Heart left ventricle (tissue), 16 donors: ENCODE results near the gene STRAP. TPM values are rescaled to one million over a fixed set of nuclear protein-coding genes. Genes with fewer than 3 reads are reported as not detected.
"Not testable (repeated sequence)": the region's sequence is repeated elsewhere in the genome, so short reads cannot be mapped to it uniquely, and the experiment has no call there.

Source experiments
- ATAC-seq, 4 donors: fragments of 200-7000 bp; cut with Tn5 transposase; one replicate each; pipeline ENCODE4 v1.9.1; 2020 to 2022; ENCODE audit warnings: moderate library complexity in 4 of 4, mild to moderate bottlenecking in 3 of 4, moderate number of reproducible peaks in 1 of 4
- DNase-seq, 5 donors: peaks; one replicate each; pipeline ENCODE4 v3.0.0-alpha.2; 2020
- H3K27ac ChIP-seq, 12 donors: fragments of 200-600 bp; sonication (generic) in 4 of 12; one replicate each; pipeline versions ENCODE4 v1.5.0 to v1.8.0; 2016 to 2022; ENCODE audit warnings: mild to moderate bottlenecking in 2 of 12
- H3K27me3 ChIP-seq, 9 donors: fragments of 200-600 bp; sonication (generic) in 2 of 9; one replicate each; pipeline versions ENCODE4 v1.5.1 to v1.8.0; 2016 to 2022; ENCODE audit warnings: mild to moderate bottlenecking in 3 of 9
- H3K36me3 ChIP-seq, 9 donors: fragments of 200-600 bp; sonication (generic) in 2 of 9; one replicate each; pipeline versions ENCODE4 v1.5.0 to v1.8.0; 2018 to 2022; ENCODE audit warnings: mild to moderate bottlenecking in 2 of 9
- H3K4me1 ChIP-seq, 12 donors: fragments of 200-600 bp; sonication (generic) in 4 of 12; one replicate each; pipeline versions ENCODE4 v1.5.0 to v1.8.0; 2016 to 2022; ENCODE audit warnings: mild to moderate bottlenecking in 3 of 12
- H3K4me3 ChIP-seq, 12 donors: fragments of 200-600 bp; sonication (generic) in 4 of 12; one replicate each; pipeline versions ENCODE4 v1.5.0 to v1.8.0; 2017 to 2022; ENCODE audit warnings: mild to moderate bottlenecking in 9 of 12, moderate library complexity in 4 of 12
- H3K9me3 ChIP-seq, 12 donors: fragments of 200-600 bp; sonication (generic) in 4 of 12; one replicate each; pipeline versions ENCODE4 v1.5.0 to v1.8.0; 2016 to 2022; ENCODE audit warnings: mild to moderate bottlenecking in 1 of 12
- POLR2A ChIP-seq, 2 donors: fragments of 450-650 bp; IDR thresholded peaks; one replicate each; pipeline ENCODE4 v1.6.1; 2017; ENCODE audit warnings: antibody characterized with exemption in 2 of 2, mild to moderate bottlenecking in 2 of 2, moderate library complexity in 2 of 2
- WGBS, 4 donors: extraction: QIAGEN DNeasy Blood & Tissue Kit in 2 of 4; methylation state at CpG; one replicate each; pipeline versions ENCODE4 v1.1.5 to v1.1.7; 2013 to 2018; 5-methylcytosine and 5-hydroxymethylcytosine counted together
- intact Hi-C, 10 donors: fragments of 100-400 bp; cut with DNase I; formaldehyde crosslinking; loops; one replicate each; pipeline versions ENCODE4 v1.11.1 to v1.14.2; 2022
- polyA plus RNA-seq, 2 donors: library from polyadenylated mRNA; stranded (reverse); fragments of 200-250 nt; gene quantifications; one replicate each; pipeline ENCODE4 v1.2.3, GENCODE V29; 2013
- total RNA-seq, 9 donors: library from RNA; depleted of rRNA in 2 of 9; stranded (reverse); fragments of >200 nt in 2 of 9; fragmentation: NEBNext Ultra II Directional in 3 of 9; extraction: Animal tissue kit (Norgen Biotek cat#: 25700) in 3 of 9; gene quantifications; one replicate each; pipeline versions ENCODE4 v1.1.0 to v1.2.4, GENCODE V29; 2016 to 2023
- TF ChIP-seq, protein P1 (sequence below), 12 donors: fragments of 200-600 bp; sonication (generic) in 4 of 12; IDR thresholded peaks; one replicate each; pipeline versions ENCODE4 v1.5.0 to v1.8.0; 2018 to 2022; ENCODE audit warnings: antibody characterized with exemption in 12 of 12, mild to moderate bottlenecking in 5 of 12
- donor health status: ischemic (EF 13 %, LVEDD 7.1; RV severe dilation, severe dysfunction).
- donor health status: healthy with polysubstance abuse.
- donor health status: DM: no; HTN: yes; CAD: no.
- donor health status: DM: no; HTN: no; CAD: no.
- donor health status: ischemic (EF 25% LVEDD 6.9; RV normal size, moderate dysfunction).
- donor health status: ischemic (EF 25% LVEDD 5.7; RV mildly dilated, moderate dysfunction).
- donor health status: healthy.
- donor health status: DM: yes; HTN: yes; CAD: no.
- donor health status: ischemic (EF 35%, LVEDD 5.7; RV mildly dilated, moderate dysfunction).
- donor health status: nonischemic (EF 11% LVEDD 7.7; RV severe dilation, severe dysfunction).
- donor health status: DM: yes; HTN: yes; CAD: no.
- donor health status: PGD.
- donor health status: ischemic (EF 29% LVEDD 5.4; RV normal size, mild dysfunction).
- donor health status: nonischemic (EF 23%, LVEDD 6.1; RV moderate dilation, normal function).

The STRAP gene
- total and polyA plus RNA-seq, 11 donors, result 61.6 to 237 (median 118) TPM

- Histone ChIP-seq H3K4me1 (no peaks in the 10 kb centered on the region), H3K27me3 (peaks cover 0 to 6% (median 0%) of the 10 kb centered on the region in 9 donors), H3K36me3 (no peaks in the 10 kb centered on the region), H3K9me3 (no peaks in the 10 kb centered on the region), H3K27ac (no peak overlapping the region), H3K4me3 (no peak overlapping the region)
- TF ChIP-seq, protein P1, sequence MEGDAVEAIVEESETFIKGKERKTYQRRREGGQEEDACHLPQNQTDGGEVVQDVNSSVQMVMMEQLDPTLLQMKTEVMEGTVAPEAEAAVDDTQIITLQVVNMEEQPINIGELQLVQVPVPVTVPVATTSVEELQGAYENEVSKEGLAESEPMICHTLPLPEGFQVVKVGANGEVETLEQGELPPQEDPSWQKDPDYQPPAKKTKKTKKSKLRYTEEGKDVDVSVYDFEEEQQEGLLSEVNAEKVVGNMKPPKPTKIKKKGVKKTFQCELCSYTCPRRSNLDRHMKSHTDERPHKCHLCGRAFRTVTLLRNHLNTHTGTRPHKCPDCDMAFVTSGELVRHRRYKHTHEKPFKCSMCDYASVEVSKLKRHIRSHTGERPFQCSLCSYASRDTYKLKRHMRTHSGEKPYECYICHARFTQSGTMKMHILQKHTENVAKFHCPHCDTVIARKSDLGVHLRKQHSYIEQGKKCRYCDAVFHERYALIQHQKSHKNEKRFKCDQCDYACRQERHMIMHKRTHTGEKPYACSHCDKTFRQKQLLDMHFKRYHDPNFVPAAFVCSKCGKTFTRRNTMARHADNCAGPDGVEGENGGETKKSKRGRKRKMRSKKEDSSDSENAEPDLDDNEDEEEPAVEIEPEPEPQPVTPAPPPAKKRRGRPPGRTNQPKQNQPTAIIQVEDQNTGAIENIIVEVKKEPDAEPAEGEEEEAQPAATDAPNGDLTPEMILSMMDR (IDR thresholded peaks at IDR 0.05), result no peak
- TF ChIP-seq POLR2A (IDR thresholded peaks at IDR 0.05), result no peak
- no peak for DNase-seq
- 67 to 70% (median 69%) methylated on average over 9 of the region's 9 CpGs for WGBS, 4 donors
- intact Hi-C loops, result no loop called here
- ATAC-seq, result no peak
Observed at GRCh38 chr12:15863372-15863771, 18.8 kb upstream of the STRAP start.

GRCh38 chr12:15863984-15864383 lies 18.2 kb upstream of the STRAP start:
- TF ChIP-seq, protein P1 (IDR thresholded peaks at IDR 0.05), result no peak
- TF ChIP-seq POLR2A (IDR thresholded peaks at IDR 0.05), result no peak
- no peak for ATAC-seq
- Histone ChIP-seq H3K9me3 (no peaks in the 10 kb centered on the region), H3K27me3 (peaks cover 0 to 6% (median 0%) of the 10 kb centered on the region in 9 donors), H3K36me3 (no peaks in the 10 kb centered on the region), H3K4me3 (no peak overlapping the region), H3K4me1 (no peaks in the 10 kb centered on the region), H3K27ac (no peak overlapping the region)
- intact Hi-C loops, result no loop called here
- WGBS, 4 donors, result 75 to 82% (median 80%) methylated on average over 6 of the region's 6 CpGs
- DNase-seq, result no peak

DNA sequence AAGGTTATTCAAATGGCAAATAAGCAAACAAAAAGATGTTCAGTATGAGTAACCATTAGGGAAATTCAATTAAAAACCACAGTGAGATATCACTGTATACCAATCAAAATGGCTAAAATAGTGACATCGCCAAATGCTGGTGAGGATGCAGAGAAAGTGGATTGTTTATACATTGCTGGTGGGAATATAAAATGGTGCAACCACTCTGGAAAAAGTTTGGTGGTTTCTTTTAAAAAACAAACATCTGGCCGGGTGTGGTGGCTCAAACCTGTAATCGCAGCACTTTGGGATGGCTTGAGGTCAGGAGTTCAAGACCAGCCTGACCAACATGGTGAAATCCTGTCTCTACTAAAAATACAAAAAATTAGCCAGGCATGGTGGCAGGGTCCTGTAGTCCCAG lies 14.0 kb upstream of the STRAP start:
- TF ChIP-seq, protein P1 (IDR thresholded peaks at IDR 0.05), result no peak
- no peak for TF ChIP-seq POLR2A (IDR thresholded peaks at IDR 0.05)
- H3K9me3 ChIP-seq, result no peaks in the 10 kb centered on the region
- WGBS, 4 donors, result 83 to 90% (median 87%) methylated on average over 3 of the region's 3 CpGs
- no peaks in the 10 kb centered on the region for H3K4me1 ChIP-seq
- H3K36me3 ChIP-seq, result no peaks in the 10 kb centered on the region
- no peaks in the 10 kb centered on the region for H3K27me3 ChIP-seq
- no peak overlapping the region for H3K4me3 ChIP-seq
- no peak for ATAC-seq
- no peak overlapping the region for H3K27ac ChIP-seq
- intact Hi-C loops, result no loop called here
- no peak for DNase-seq

- WGBS, 4 donors, result 75 to 85% (median 79%) methylated on average over 4 of the region's 4 CpGs
- Histone ChIP-seq H3K9me3 (no peaks in the 10 kb centered on the region), H3K27me3 (no peaks in the 10 kb centered on the region), H3K4me1 (no peaks in the 10 kb centered on the region), H3K36me3 (no peaks in the 10 kb centered on the region), H3K27ac (no peak overlapping the region), H3K4me3 (no peak overlapping the region)
- intact Hi-C loops, result no loop called here
- TF ChIP-seq, protein P1 (IDR thresholded peaks at IDR 0.05), result no peak
- no peak for TF ChIP-seq POLR2A (IDR thresholded peaks at IDR 0.05)
- no peak for DNase-seq
- ATAC-seq, result no peak
Observed at GRCh38 chr12:15873556-15873955, 8.6 kb upstream of the STRAP start.

GRCh38 chr12:15874556-15875145 lies 7.5 kb upstream of the STRAP start:
- H3K27ac ChIP-seq, ATAC-seq, H3K36me3 ChIP-seq, H3K4me3 ChIP-seq, H3K9me3 ChIP-seq, DNase-seq, intact Hi-C loops, H3K4me1 ChIP-seq, H3K27me3 ChIP-seq: not testable (repeated sequence)
- WGBS, 4 donors, result 94 to 98% (median 96%) methylated on average over 11 to 20 of the region's 20 CpGs; no CpG with 5 or more reads in 1 of the 4 donors
